SK-N-MC (cell line): ENCODE measurements around the gene HES5.

Experiments used
- DNase-seq: peaks from one replicate; pipeline ENCODE4 v3.0.0-alpha.2; 2011; ENCODE audit warnings: low read depth, low spot score
- H3K27ac ChIP-seq: fragments of 200-600 bp; sonication (generic); 2 replicates; pipeline ENCODE4 v1.5.1; 2016; ENCODE audit warnings: mixed run types
- H3K36me3 ChIP-seq: fragments of 200-600 bp; sonication (generic); 2 replicates; pipeline ENCODE4 v1.6.1; 2017; ENCODE audit warnings: antibody characterized with exemption, low read length, mixed read lengths; ENCODE audit not compliant: insufficient read depth
- H3K4me3 ChIP-seq: fragments of 200-600 bp; sonication (generic); 2 replicates; pipeline ENCODE4 v1.5.1; 2016
- H3K9ac ChIP-seq: fragments of 200-600 bp; sonication (generic); 2 replicates; pipeline ENCODE4 v1.8.0; 2017; ENCODE audit warnings: mixed run types, mixed read lengths; ENCODE audit not compliant: insufficient read length
- H3K9me3 ChIP-seq: fragments of 200-600 bp; sonication (generic); 2 replicates; pipeline ENCODE4 v1.6.1; 2017; ENCODE audit warnings: low read depth, mild to moderate bottlenecking, antibody characterized with exemption, low read length, moderate library complexity, mixed read lengths
- EZH2 ChIP-seq: fragments of 200-600 bp; sonication (generic); IDR thresholded peaks from one replicate; pipeline ENCODE4 v1.6.1; 2017; ENCODE audit warnings: antibody characterized with exemption
- FOXP2 ChIP-seq: optimal IDR thresholded peaks from 2 replicates; pipeline ENCODE3; 2011; ENCODE audit warnings: mild to moderate bottlenecking, moderate library complexity; ENCODE audit not compliant: insufficient read depth; ENCODE audit errors: extremely low read length, control extremely low read depth
- POLR2AphosphoS5 ChIP-seq: IDR thresholded peaks from 2 replicates; pipeline ENCODE4 v1.6.1; 2012; ENCODE audit warnings: mild to moderate bottlenecking, low read depth, low read length, borderline replicate concordance

Gene HES5

GRCh38 chr1:2535455-2535854, 5.4 kb upstream of the HES5 start:
- no peaks in the 10 kb centered on the region for H3K36me3 ChIP-seq
- no peak overlapping the region for H3K9ac ChIP-seq

GRCh38 chr1:2534687-2535441, 4.8 kb upstream of the HES5 start:
- TF ChIP-seq EZH2 = no peak
- no peak for TF ChIP-seq FOXP2
- TF ChIP-seq POLR2AphosphoS5 = no peak
- no peak for DNase-seq
- no peak overlapping the region for H3K9ac ChIP-seq

More at GRCh38 chr1:2535455-2535854, 5.4 kb upstream of the HES5 start:
- DNase-seq = no peak
- H3K27ac ChIP-seq = no peak overlapping the region
- no peak overlapping the region for H3K4me3 ChIP-seq
- TF ChIP-seq EZH2 (no peak), POLR2AphosphoS5 (no peak), FOXP2 (no peak)
- no peaks in the 10 kb centered on the region for H3K9me3 ChIP-seq

GRCh38 chr1:2534315-2534686, 4.2 kb upstream of the HES5 start:
- DNase-seq = no peak
- H3K36me3 ChIP-seq = no peaks in the 10 kb centered on the region
- H3K9ac ChIP-seq = no peak overlapping the region
- H3K27ac ChIP-seq = no peak overlapping the region
- no peak overlapping the region for H3K4me3 ChIP-seq
- H3K9me3 ChIP-seq = no peaks in the 10 kb centered on the region
- TF ChIP-seq EZH2 (no peak), POLR2AphosphoS5 (no peak), FOXP2 (no peak)

More at GRCh38 chr1:2534687-2535441, 4.8 kb upstream of the HES5 start:
- Histone ChIP-seq H3K9me3 (no peaks in the 10 kb centered on the region), H3K4me3 (no peak overlapping the region), H3K36me3 (no peaks in the 10 kb centered on the region), H3K27ac (no peak overlapping the region)

GRCh38 chr1:2533365-2533764, 3.3 kb upstream of the HES5 start:
- TF ChIP-seq FOXP2 (no peak), EZH2 (no peak), POLR2AphosphoS5 (no peak)
- DNase-seq = no peak

GRCh38 chr1:2532485-2533160, 2.6 kb upstream of the HES5 start:
- Histone ChIP-seq H3K9ac (no peak overlapping the region), H3K4me3 (no peak overlapping the region), H3K27ac (no peak overlapping the region), H3K9me3 (no peaks in the 10 kb centered on the region), H3K36me3 (no peaks in the 10 kb centered on the region)
- DNase-seq = no peak
- no peak for TF ChIP-seq FOXP2
- no peak for TF ChIP-seq EZH2
- TF ChIP-seq POLR2AphosphoS5 = no peak

More at GRCh38 chr1:2533365-2533764, 3.3 kb upstream of the HES5 start:
- Histone ChIP-seq H3K36me3 (no peaks in the 10 kb centered on the region), H3K9ac (no peak overlapping the region), H3K9me3 (no peaks in the 10 kb centered on the region), H3K4me3 (no peak overlapping the region), H3K27ac (no peak overlapping the region)

GRCh38 chr1:2530513-2531361, 674 bp upstream of the HES5 start:
- Histone ChIP-seq H3K36me3 (no peaks in the 10 kb centered on the region), H3K9me3 (no peaks in the 10 kb centered on the region), H3K9ac (no peak overlapping the region), H3K27ac (no peak overlapping the region), H3K4me3 (no peak overlapping the region)
- no peak for DNase-seq
- TF ChIP-seq POLR2AphosphoS5 (no peak), FOXP2 (no peak), EZH2 (no peak)

GRCh38 chr1:2528966-2529783, 888 bp downstream of the HES5 start:
- TF ChIP-seq FOXP2 (no peak), EZH2 (no peak), POLR2AphosphoS5 (no peak)
- H3K36me3 ChIP-seq = no peaks in the 10 kb centered on the region
- no peak overlapping the region for H3K9ac ChIP-seq
- H3K4me3 ChIP-seq = no peak overlapping the region
- DNase-seq = no peak
- no peaks in the 10 kb centered on the region for H3K9me3 ChIP-seq
- no peak overlapping the region for H3K27ac ChIP-seq

- no peak overlapping the region for H3K9ac ChIP-seq
- no peak overlapping the region for H3K27ac ChIP-seq
Observed at GRCh38 chr1:2528611-2528965, 1.5 kb downstream of the HES5 start.

More at GRCh38 chr1:2528611-2528965, 1.5 kb downstream of the HES5 start:
- no peak for DNase-seq
- TF ChIP-seq FOXP2 = no peak
- TF ChIP-seq EZH2 = no peak
- TF ChIP-seq POLR2AphosphoS5 = no peak
- H3K36me3 ChIP-seq = no peaks in the 10 kb centered on the region
- no peak overlapping the region for H3K4me3 ChIP-seq
- H3K9me3 ChIP-seq = no peaks in the 10 kb centered on the region
